DOHH2 (cell line): ENCODE measurements around the gene ANKRD49.

Source experiments
- CTCF ChIP-seq: fragments of 200-600 bp; sonication (generic); IDR thresholded peaks from one replicate; pipeline ENCODE4 v1.5.1; 2014; ENCODE audit warnings: antibody characterized with exemption, mild to moderate bottlenecking, low read depth, low read length; ENCODE audit not compliant: poor library complexity, severe bottlenecking
- EZH2phosphoT487 ChIP-seq: fragments of 200-600 bp; sonication (generic); IDR thresholded peaks from 2 replicates; pipeline ENCODE4 v1.6.1; 2017; ENCODE audit warnings: borderline replicate concordance, mild to moderate bottlenecking, antibody characterized with exemption, low read length, moderate library complexity, mixed read lengths

DNA sequence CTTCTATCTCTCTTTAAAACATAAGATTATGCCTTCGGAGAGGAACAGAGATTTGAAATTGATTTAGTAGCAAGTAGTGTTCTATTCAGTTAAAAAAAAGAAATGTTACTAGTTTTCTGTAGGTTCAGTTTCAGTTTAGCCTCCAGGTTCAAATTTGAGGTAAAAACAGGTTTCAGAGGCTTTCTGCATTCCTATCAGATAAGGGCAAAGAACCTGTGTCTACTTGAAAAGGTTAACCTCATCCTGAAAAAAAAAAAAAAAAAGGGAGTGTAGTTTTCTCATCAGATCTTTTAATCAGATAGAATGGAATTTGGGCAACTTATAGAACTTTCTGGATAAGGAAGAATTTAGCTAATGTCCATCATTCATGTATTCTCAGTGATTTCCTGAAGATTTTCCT lies 30.6 kb downstream of the ANKRD49 start:
- TF ChIP-seq CTCF = no peak
- no peak for TF ChIP-seq EZH2phosphoT487
